Muscle of back (tissue), 11 donors: ENCODE data around the gene HSFX1. TPM values are rescaled to one million over a fixed set of nuclear protein-coding genes. Genes with fewer than 3 reads are reported as not detected.

ENCODE experiments used
- DNase-seq, 3 donors: peaks; one replicate each; pipeline versions ENCODE4 v3.0.0 to v3.0.0-alpha.2; 2013
- polyA plus RNA-seq, 10 donors: library from polyadenylated mRNA; unstranded; fragments of 120-200 nt; gene quantifications; one replicate each; pipeline ENCODE4 v1.2.1, GENCODE V29; 2013; ENCODE audit not compliant: insufficient read length in 10 of 10

Gene HSFX1
- polyA plus RNA-seq, 10 donors, result 0.98 to 3.1 (median 1.8) TPM

- DNase-seq, result no peak
These were observed 30.2 kb downstream of the HSFX1 start for GRCh38 chrX:149804102-149804501.

- no peak for DNase-seq
These were observed 34.0 kb downstream of the HSFX1 start for GRCh38 chrX:149807747-149808458.

- no peak for DNase-seq
These were observed 44.8 kb downstream of the HSFX1 start for GRCh38 chrX:149818652-149819051.

- no peak for DNase-seq
These were observed 45.5 kb downstream of the HSFX1 start for GRCh38 chrX:149819371-149819770.

GRCh38 chrX:149825424-149825823 lies 51.6 kb downstream of the HSFX1 start:
- no peak for DNase-seq

Other genes with a start within 250 kb of the HSFX1 start
- 10 to 100 TPM; 18.8 to 24.4 (median 21.5) TPM for gene EOLA1, start 233.1 kb upstream of the HSFX1 start, polyA plus RNA-seq
- 1 to 10 TPM in 3 of 10 donors, under 1 TPM in 5, not detected in 2; 0.49 to 2.8 (median 0.79) TPM for gene HSFX3, start 224.1 kb upstream of the HSFX1 start, polyA plus RNA-seq
- gene MAGEA9B, start 186.6 kb upstream of the HSFX1 start, polyA plus RNA-seq, result not detected
- gene HSFX2, start 178.8 kb upstream of the HSFX1 start, polyA plus RNA-seq, result 1 to 10 TPM in 3 of 10 donors, under 1 TPM in 2, not detected in 5; 0.31 to 1.6 (median 1.0) TPM
- gene TMEM185A, start 142.3 kb upstream of the HSFX1 start, polyA plus RNA-seq, result 10 to 100 TPM; 26.9 to 39.5 (median 30.2) TPM
- not detected for gene MAGEA11, start 62.0 kb upstream of the HSFX1 start, polyA plus RNA-seq
- gene MAGEA9, start 7.9 kb downstream of the HSFX1 start, polyA plus RNA-seq, result not detected
- under 1 TPM in 7 of 10 donors, not detected in 3; 0.12 to 0.41 (median 0.24) TPM for gene MAGEA8, start 107.1 kb downstream of the HSFX1 start, polyA plus RNA-seq
- 1 to 10 TPM in 9 of 10 donors, not detected in 1; 1.0 to 2.7 (median 1.6) TPM for gene HSFX4, start 155.5 kb downstream of the HSFX1 start, polyA plus RNA-seq
- gene EOLA2, start 164.4 kb downstream of the HSFX1 start, polyA plus RNA-seq, result 10 to 100 TPM; 19.3 to 27.0 (median 21.1) TPM